Brain pericyte (primary cell): ENCODE measurements around the gene CTBP2.

Source experiments
- DNase-seq: peaks from one replicate; pipeline ENCODE4 v3.0.0-alpha.2; 2012; ENCODE audit warnings: low read depth, low spot score

CTBP2 gene

GRCh38 chr10:125159932-125160855 is at the start of gene CTBP2:
TSS of gene CTBP2 (minus strand) at chr10:125160563.
- DNase-seq: no peak

- DNase-seq: no peak
These were observed 49.4 kb upstream of the CTBP2 start for GRCh38 chr10:125209591-125210355.

GRCh38 chr10:125208854-125209565 is 48.6 kb upstream of the CTBP2 start:
- no peak for DNase-seq

GRCh38 chr10:125206623-125207022 is 46.3 kb upstream of the CTBP2 start:
- DNase-seq: no peak

- DNase-seq: no peak
These were observed 45.1 kb upstream of the CTBP2 start for GRCh38 chr10:125205431-125205830.

- DNase-seq: no peak
These were observed 44.0 kb upstream of the CTBP2 start for GRCh38 chr10:125204400-125204799.

GRCh38 chr10:125203186-125203800 is 42.9 kb upstream of the CTBP2 start:
- DNase-seq: no peak

- no peak for DNase-seq
These were observed 41.6 kb upstream of the CTBP2 start for GRCh38 chr10:125201791-125202622.

GRCh38 chr10:125201108-125201524 is 40.8 kb upstream of the CTBP2 start:
- no peak for DNase-seq

- no peak for DNase-seq
These were observed 40.0 kb upstream of the CTBP2 start for GRCh38 chr10:125200396-125200795.

- DNase-seq: no peak
These were observed 38.9 kb upstream of the CTBP2 start for GRCh38 chr10:125199270-125199669.

- DNase-seq: no peak
These were observed 34.5 kb upstream of the CTBP2 start for GRCh38 chr10:125194814-125195213.

GRCh38 chr10:125193306-125193877 is 33.0 kb upstream of the CTBP2 start:
- DNase-seq: no peak

- DNase-seq: no peak
These were observed 32.3 kb upstream of the CTBP2 start for GRCh38 chr10:125192620-125193019.

GRCh38 chr10:125192005-125192404 is 31.6 kb upstream of the CTBP2 start:
- no peak for DNase-seq

GRCh38 chr10:125190946-125191345 is 30.6 kb upstream of the CTBP2 start:
- DNase-seq: no peak

- no peak for DNase-seq
These were observed 30.1 kb upstream of the CTBP2 start for GRCh38 chr10:125190414-125190813.

GRCh38 chr10:125189162-125189561 is 28.8 kb upstream of the CTBP2 start:
- no peak for DNase-seq

- no peak for DNase-seq
These were observed 27.2 kb upstream of the CTBP2 start for GRCh38 chr10:125187238-125188194.
